ENCODE results near the gene ITSN1. TPM values are rescaled to one million over a fixed set of nuclear protein-coding genes. Genes with fewer than 3 reads are reported as not detected.

ITSN1 gene
- total and polyA plus RNA-seq, 4 donors, result 20.3 to 112 (median 40.2) TPM

DNA sequence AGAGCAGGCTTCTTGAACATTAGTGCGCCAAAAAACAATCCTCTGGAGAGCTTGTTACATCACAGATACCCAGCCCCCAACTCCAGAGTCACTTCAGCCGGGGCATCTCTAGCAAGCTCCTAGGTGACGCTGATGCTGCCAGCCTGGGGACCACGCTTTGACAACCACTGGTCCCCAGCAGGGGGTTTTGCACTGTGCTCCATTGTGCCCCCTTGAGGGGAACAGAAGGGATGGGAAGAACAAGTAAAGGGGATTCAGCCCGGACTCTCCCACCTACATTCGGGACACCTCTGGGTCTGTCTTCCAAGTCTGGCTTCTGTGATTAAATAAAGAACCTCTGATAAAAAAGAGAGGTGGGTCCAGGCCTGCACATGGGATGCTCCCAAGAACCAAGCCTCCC, 212.9 kb downstream of the ITSN1 start:
- no peak overlapping the region for H3K27ac ChIP-seq (ENCODE audit: low read depth in 1 of 2, low read length in 2 of 2)
- H3K9me3 ChIP-seq (ENCODE audit: control insufficient read depth in 4 of 4, low read length in 3 of 4), result no peaks in the 10 kb centered on the region
- no peaks in the 10 kb centered on the region for H3K27me3 ChIP-seq (ENCODE audit: control insufficient read depth in 4 of 4, insufficient read depth in 4 of 4, low read length in 3 of 4)
- WGBS, result 93% methylated on average over 6 of the region's 6 CpGs
- H3K4me3 ChIP-seq (ENCODE audit: low read depth in 1 of 3, low read length in 3 of 3), result no peak overlapping the region
- H3K9ac ChIP-seq (ENCODE audit: low read depth in 1 of 2, low read length in 2 of 2), result no peak overlapping the region
- DNase-seq (ENCODE audit: low spot score), result no peak
- no peaks in the 10 kb centered on the region for H3K4me1 ChIP-seq (ENCODE audit: control insufficient read depth in 4 of 4, insufficient read depth in 4 of 4, low read length in 3 of 4)
- TF ChIP-seq FOXA2 (IDR thresholded peaks at IDR 0.05) (no peak), NR2F2 (IDR thresholded peaks at IDR 0.05) (no peak), REST (IDR thresholded peaks at IDR 0.05) (no peak), EGR1 (IDR thresholded peaks at IDR 0.05; ENCODE audit: low read depth in 2 of 2) (no peak), SP1 (IDR thresholded peaks at IDR 0.05) (no peak), YY1 (IDR thresholded peaks at IDR 0.05) (no peak), HNF4G (IDR thresholded peaks at IDR 0.05) (no peak), MAX (IDR thresholded peaks at IDR 0.05) (no peak), RXRA (IDR thresholded peaks at IDR 0.05) (no peak), TAF1 (conservative IDR thresholded peaks at IDR 0.05) (no peak), RAD21 (IDR thresholded peaks at IDR 0.05) (no peak), HNF4A (conservative IDR thresholded peaks at IDR 0.05) (no peak), FOXA1 (IDR thresholded peaks at IDR 0.05) (no peak), GABPA (IDR thresholded peaks at IDR 0.05 in 1 of 2, conservative IDR thresholded peaks at IDR 0.05 in 1 of 2) (no peak)
- TF ChIP-seq, protein P1, sequence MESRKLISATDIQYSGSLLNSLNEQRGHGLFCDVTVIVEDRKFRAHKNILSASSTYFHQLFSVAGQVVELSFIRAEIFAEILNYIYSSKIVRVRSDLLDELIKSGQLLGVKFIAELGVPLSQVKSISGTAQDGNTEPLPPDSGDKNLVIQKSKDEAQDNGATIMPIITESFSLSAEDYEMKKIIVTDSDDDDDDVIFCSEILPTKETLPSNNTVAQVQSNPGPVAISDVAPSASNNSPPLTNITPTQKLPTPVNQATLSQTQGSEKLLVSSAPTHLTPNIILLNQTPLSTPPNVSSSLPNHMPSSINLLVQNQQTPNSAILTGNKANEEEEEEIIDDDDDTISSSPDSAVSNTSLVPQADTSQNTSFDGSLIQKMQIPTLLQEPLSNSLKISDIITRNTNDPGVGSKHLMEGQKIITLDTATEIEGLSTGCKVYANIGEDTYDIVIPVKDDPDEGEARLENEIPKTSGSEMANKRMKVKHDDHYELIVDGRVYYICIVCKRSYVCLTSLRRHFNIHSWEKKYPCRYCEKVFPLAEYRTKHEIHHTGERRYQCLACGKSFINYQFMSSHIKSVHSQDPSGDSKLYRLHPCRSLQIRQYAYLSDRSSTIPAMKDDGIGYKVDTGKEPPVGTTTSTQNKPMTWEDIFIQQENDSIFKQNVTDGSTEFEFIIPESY (IDR thresholded peaks at IDR 0.05), result no peak
- TF ChIP-seq, protein P2, sequence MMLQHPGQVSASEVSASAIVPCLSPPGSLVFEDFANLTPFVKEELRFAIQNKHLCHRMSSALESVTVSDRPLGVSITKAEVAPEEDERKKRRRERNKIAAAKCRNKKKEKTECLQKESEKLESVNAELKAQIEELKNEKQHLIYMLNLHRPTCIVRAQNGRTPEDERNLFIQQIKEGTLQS (IDR thresholded peaks at IDR 0.05), result no peak
- H3K36me3 ChIP-seq (ENCODE audit: control insufficient read depth in 4 of 4, insufficient read depth in 3 of 4, low read depth in 1 of 4, low read length in 3 of 4), result no peaks in the 10 kb centered on the region

GRCh38 chr21:33856893-33857527, 214.7 kb downstream of the ITSN1 start:
- TF ChIP-seq MAX (IDR thresholded peaks at IDR 0.05), result no peak
- no peak for TF ChIP-seq YY1 (IDR thresholded peaks at IDR 0.05)
- no peak for TF ChIP-seq RXRA (IDR thresholded peaks at IDR 0.05)
- no peak for TF ChIP-seq HNF4A (conservative IDR thresholded peaks at IDR 0.05)
- Histone ChIP-seq H3K4me3 (ENCODE audit: low read depth in 1 of 3, low read length in 3 of 3) (no peak overlapping the region), H3K36me3 (ENCODE audit: control insufficient read depth in 4 of 4, insufficient read depth in 3 of 4, low read depth in 1 of 4, low read length in 3 of 4) (no peaks in the 10 kb centered on the region), H3K27me3 (ENCODE audit: control insufficient read depth in 4 of 4, insufficient read depth in 4 of 4, low read length in 3 of 4) (no peaks in the 10 kb centered on the region), H3K27ac (ENCODE audit: low read depth in 1 of 2, low read length in 2 of 2) (no peak overlapping the region), H3K9me3 (ENCODE audit: control insufficient read depth in 4 of 4, low read length in 3 of 4) (no peaks in the 10 kb centered on the region), H3K9ac (ENCODE audit: low read depth in 1 of 2, low read length in 2 of 2) (no peak overlapping the region), H3K4me1 (ENCODE audit: control insufficient read depth in 4 of 4, insufficient read depth in 4 of 4, low read length in 3 of 4) (no peaks in the 10 kb centered on the region)
- no peak for DNase-seq (ENCODE audit: low spot score)
- 94% methylated on average over 17 of the region's 17 CpGs for WGBS

Data from liver (tissue), 9 donors.